A204.1 (cell line): ENCODE data around the gene FRY.

Experiments used
- FAIRE-seq: peaks from 2 replicates; lab custom pipeline; 2012; peaks lifted over from hg19 to GRCh38; lab: Jason Lieb, UNC

The FRY gene

GRCh38 chr13:32135056-32135390 is 103.4 kb downstream of the FRY start:
- no peak for FAIRE-seq

GRCh38 chr13:32135655-32136054 is 104.1 kb downstream of the FRY start:
- no peak for FAIRE-seq

GRCh38 chr13:32136061-32136460 is 104.5 kb downstream of the FRY start:
- FAIRE-seq = no peak

GRCh38 chr13:32136716-32137115 is 105.1 kb downstream of the FRY start:
- no peak for FAIRE-seq

GRCh38 chr13:32139251-32139650 is 107.7 kb downstream of the FRY start:
- no peak for FAIRE-seq

- no peak for FAIRE-seq
These were observed 108.5 kb downstream of the FRY start for GRCh38 chr13:32140109-32140508.

- FAIRE-seq = no peak
These were observed 109.9 kb downstream of the FRY start for GRCh38 chr13:32141462-32141861.

- no peak for FAIRE-seq
These were observed 110.5 kb downstream of the FRY start for GRCh38 chr13:32142115-32142514.

- no peak for FAIRE-seq
These were observed 111.4 kb downstream of the FRY start for GRCh38 chr13:32142956-32143375.

GRCh38 chr13:32147193-32147592 is 115.6 kb downstream of the FRY start:
- FAIRE-seq = no peak

- no peak for FAIRE-seq
These were observed 116.4 kb downstream of the FRY start for GRCh38 chr13:32147976-32148375.

- FAIRE-seq = no peak
These were observed 118.7 kb downstream of the FRY start for GRCh38 chr13:32150239-32150638.

- FAIRE-seq = no peak
These were observed 119.2 kb downstream of the FRY start for GRCh38 chr13:32150794-32151193.

- no peak for FAIRE-seq
These were observed 119.7 kb downstream of the FRY start for GRCh38 chr13:32151240-32151639.

- no peak for FAIRE-seq
These were observed 121.5 kb downstream of the FRY start for GRCh38 chr13:32153056-32153455.

GRCh38 chr13:32159137-32159869 is 127.7 kb downstream of the FRY start:
- no peak for FAIRE-seq

- no peak for FAIRE-seq
These were observed 130.9 kb downstream of the FRY start for GRCh38 chr13:32162395-32163005.

GRCh38 chr13:32164622-32165268 is 133.2 kb downstream of the FRY start:
- no peak for FAIRE-seq

GRCh38 chr13:32165796-32166195 is 134.2 kb downstream of the FRY start:
- FAIRE-seq = no peak

GRCh38 chr13:32168131-32168530 is 136.6 kb downstream of the FRY start:
- no peak for FAIRE-seq

GRCh38 chr13:32170841-32171240 is 139.3 kb downstream of the FRY start:
- FAIRE-seq = no peak

GRCh38 chr13:32173881-32174280 is 142.3 kb downstream of the FRY start:
- no peak for FAIRE-seq

GRCh38 chr13:32174366-32174765 is 142.8 kb downstream of the FRY start:
- no peak for FAIRE-seq

- FAIRE-seq = no peak
These were observed 143.7 kb downstream of the FRY start for GRCh38 chr13:32175307-32175706.
